Tibial nerve (tissue), 4 donors: ENCODE data around the gene TAAR6. TPM values are rescaled to one million over a fixed set of nuclear protein-coding genes. Genes with fewer than 3 reads are reported as not detected.
"Not testable (repeated sequence)": the region's sequence is repeated elsewhere in the genome, so short reads cannot be mapped to it uniquely, and the experiment has no call there.

ENCODE experiments used
- DNase-seq, 2 donors: peaks; one replicate each; pipeline ENCODE4 v3.0.0-alpha.2; 2019; ENCODE audit warnings: low spot score in 2 of 2
- H3K27ac ChIP-seq, 4 donors: fragments of 200-600 bp; sonication (generic) in 3 of 4; one replicate each; pipeline ENCODE4 v1.5.1; 2017 to 2019; ENCODE audit warnings: mild to moderate bottlenecking in 1 of 4
- H3K27me3 ChIP-seq, 2 donors: fragments of 200-600 bp; sonication (generic) in 1 of 2; one replicate each; pipeline versions ENCODE4 v1.5.1 to v1.6.0; 2017 to 2019
- H3K36me3 ChIP-seq, 3 donors: fragments of 200-600 bp; sonication (generic); one replicate each; pipeline ENCODE4 v1.5.1; 2018 to 2019
- H3K4me1 ChIP-seq, 4 donors: fragments of 200-600 bp; sonication (generic) in 3 of 4; one replicate each; pipeline ENCODE4 v1.5.1; 2017 to 2019
- H3K4me3 ChIP-seq, 4 donors: fragments of 200-600 bp; sonication (generic) in 3 of 4; one replicate each; pipeline ENCODE4 v1.5.1; 2017 to 2019; ENCODE audit warnings: mild to moderate bottlenecking in 1 of 4, moderate library complexity in 1 of 4
- H3K9me3 ChIP-seq, 4 donors: fragments of 200-600 bp; sonication (generic) in 3 of 4; one replicate each; pipeline ENCODE4 v1.5.1; 2017 to 2019
- EP300 ChIP-seq, 2 donors: sonication (generic); formaldehyde crosslinking; IDR thresholded peaks; one replicate each; pipeline ENCODE4 v1.6.1; 2017; ENCODE audit warnings: antibody characterized with exemption in 2 of 2, mild to moderate bottlenecking in 1 of 2
- POLR2A ChIP-seq, 2 donors: fragments of 450-650 bp; IDR thresholded peaks; one replicate each; pipeline ENCODE4 v1.6.1; 2017; ENCODE audit warnings: antibody characterized with exemption in 2 of 2, mild to moderate bottlenecking in 2 of 2, moderate library complexity in 2 of 2
- WGBS, 2 donors: methylation state at CpG; one replicate each; pipeline ENCODE4 v1.1.5; 2018; 5-methylcytosine and 5-hydroxymethylcytosine counted together
- total RNA-seq, 4 donors: library from RNA; depleted of rRNA; stranded (reverse); fragments of >200 nt; gene quantifications; one replicate each; pipeline ENCODE4 v1.1.0, GENCODE V29; 2016
- TF ChIP-seq, protein P1 (sequence below), 5 experiments: fragments of 200-600 bp in 3 of 5; fragments of 450-650 bp in 2 of 5; sonication (generic) in 3 of 5; IDR thresholded peaks; one replicate each; pipeline ENCODE4 v1.5.1; 2016 to 2019; ENCODE audit warnings: antibody characterized with exemption in 5 of 5, mild to moderate bottlenecking in 3 of 5, moderate library complexity in 2 of 5

TAAR6 gene
- total RNA-seq, 4 donors from 2014 or later, result not detected

DNA sequence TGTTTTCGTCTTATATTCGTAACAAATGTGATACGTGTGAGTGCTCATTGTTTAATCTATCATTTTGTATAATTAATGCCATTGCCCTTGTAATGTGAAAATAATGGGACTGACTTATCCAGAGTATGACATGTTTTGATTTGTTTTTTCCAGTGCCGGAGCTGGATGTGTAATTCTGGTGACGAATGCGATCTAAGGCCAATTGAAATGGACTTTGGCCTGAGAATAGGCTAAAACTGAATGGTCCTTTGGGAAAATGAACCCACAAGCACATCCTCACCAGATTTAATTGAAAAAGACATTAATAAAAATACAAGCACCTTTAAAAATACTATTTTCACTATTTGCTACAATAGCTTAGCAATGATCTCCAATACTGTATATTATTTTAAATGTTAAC lies 26.1 kb downstream of the TAAR6 start:
- 66 to 76% methylated on average over 6 of the region's 6 CpGs for WGBS, 2 donors
- H3K27me3 ChIP-seq, result no peaks in the 10 kb centered on the region
- no peaks in the 10 kb centered on the region for H3K9me3 ChIP-seq
- H3K36me3 ChIP-seq, result no peaks in the 10 kb centered on the region
- no peaks in the 10 kb centered on the region for H3K4me1 ChIP-seq
- H3K4me3 ChIP-seq, result no peak overlapping the region
- TF ChIP-seq EP300 (IDR thresholded peaks at IDR 0.05) (no peak), POLR2A (IDR thresholded peaks at IDR 0.05) (no peak)
- TF ChIP-seq, protein P1, sequence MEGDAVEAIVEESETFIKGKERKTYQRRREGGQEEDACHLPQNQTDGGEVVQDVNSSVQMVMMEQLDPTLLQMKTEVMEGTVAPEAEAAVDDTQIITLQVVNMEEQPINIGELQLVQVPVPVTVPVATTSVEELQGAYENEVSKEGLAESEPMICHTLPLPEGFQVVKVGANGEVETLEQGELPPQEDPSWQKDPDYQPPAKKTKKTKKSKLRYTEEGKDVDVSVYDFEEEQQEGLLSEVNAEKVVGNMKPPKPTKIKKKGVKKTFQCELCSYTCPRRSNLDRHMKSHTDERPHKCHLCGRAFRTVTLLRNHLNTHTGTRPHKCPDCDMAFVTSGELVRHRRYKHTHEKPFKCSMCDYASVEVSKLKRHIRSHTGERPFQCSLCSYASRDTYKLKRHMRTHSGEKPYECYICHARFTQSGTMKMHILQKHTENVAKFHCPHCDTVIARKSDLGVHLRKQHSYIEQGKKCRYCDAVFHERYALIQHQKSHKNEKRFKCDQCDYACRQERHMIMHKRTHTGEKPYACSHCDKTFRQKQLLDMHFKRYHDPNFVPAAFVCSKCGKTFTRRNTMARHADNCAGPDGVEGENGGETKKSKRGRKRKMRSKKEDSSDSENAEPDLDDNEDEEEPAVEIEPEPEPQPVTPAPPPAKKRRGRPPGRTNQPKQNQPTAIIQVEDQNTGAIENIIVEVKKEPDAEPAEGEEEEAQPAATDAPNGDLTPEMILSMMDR (IDR thresholded peaks at IDR 0.05), result no peak
- H3K27ac ChIP-seq, result no peak overlapping the region
- DNase-seq, result no peak

DNA sequence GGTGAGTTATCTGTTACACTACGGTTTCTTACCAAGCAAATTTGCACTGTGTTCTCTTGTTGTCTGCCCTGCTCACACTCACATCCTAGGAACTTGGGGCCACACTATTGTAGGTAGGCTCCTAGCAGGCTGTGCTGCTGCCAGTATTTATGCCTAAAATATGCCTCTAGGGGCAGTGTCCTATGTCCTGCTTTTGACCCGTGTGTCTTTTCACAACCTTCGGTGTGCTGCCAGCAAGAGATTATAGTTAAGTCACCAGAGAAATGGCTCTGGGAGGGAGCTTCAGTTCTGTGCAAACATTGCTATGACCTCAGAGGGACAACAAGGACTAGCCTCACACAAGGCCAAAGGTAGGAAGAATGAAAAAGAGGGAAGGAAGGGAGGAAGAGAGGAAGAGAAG lies 28.4 kb downstream of the TAAR6 start:
- Histone ChIP-seq H3K27ac (no peak overlapping the region), H3K27me3 (no peaks in the 10 kb centered on the region), H3K4me3 (no peak overlapping the region), H3K4me1 (no peaks in the 10 kb centered on the region), H3K36me3 (no peaks in the 10 kb centered on the region), H3K9me3 (no peaks in the 10 kb centered on the region)
- DNase-seq, result no peak
- 36 to 52% methylated on average over 3 of the region's 3 CpGs for WGBS, 2 donors
- TF ChIP-seq, protein P1 (IDR thresholded peaks at IDR 0.05), result no peak
- TF ChIP-seq POLR2A (IDR thresholded peaks at IDR 0.05) (no peak), EP300 (IDR thresholded peaks at IDR 0.05) (no peak)

DNA sequence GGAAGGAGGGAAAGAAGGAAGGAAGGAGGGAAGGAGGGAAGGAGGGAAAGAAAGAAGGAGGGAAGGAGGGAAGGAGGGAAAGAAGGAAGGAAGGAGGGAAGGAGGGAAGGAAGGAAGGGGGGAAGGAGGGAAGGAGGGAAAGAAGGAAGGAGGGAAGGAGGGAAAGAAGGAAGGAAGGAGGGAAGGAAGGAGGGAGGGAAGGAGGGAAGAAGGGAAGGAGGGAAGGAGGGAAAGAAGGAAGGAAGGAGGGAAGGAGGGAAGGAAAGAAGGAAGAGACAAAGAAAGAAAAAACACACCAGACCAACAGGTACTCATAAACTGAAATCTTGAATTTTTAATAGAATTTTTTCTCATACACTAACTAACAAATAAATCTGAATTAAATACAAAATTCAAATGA lies 30.8 kb downstream of the TAAR6 start:
- H3K36me3 ChIP-seq, H3K9me3 ChIP-seq, H3K4me3 ChIP-seq, H3K27me3 ChIP-seq, H3K27ac ChIP-seq, DNase-seq, H3K4me1 ChIP-seq: not testable (repeated sequence)

DNA sequence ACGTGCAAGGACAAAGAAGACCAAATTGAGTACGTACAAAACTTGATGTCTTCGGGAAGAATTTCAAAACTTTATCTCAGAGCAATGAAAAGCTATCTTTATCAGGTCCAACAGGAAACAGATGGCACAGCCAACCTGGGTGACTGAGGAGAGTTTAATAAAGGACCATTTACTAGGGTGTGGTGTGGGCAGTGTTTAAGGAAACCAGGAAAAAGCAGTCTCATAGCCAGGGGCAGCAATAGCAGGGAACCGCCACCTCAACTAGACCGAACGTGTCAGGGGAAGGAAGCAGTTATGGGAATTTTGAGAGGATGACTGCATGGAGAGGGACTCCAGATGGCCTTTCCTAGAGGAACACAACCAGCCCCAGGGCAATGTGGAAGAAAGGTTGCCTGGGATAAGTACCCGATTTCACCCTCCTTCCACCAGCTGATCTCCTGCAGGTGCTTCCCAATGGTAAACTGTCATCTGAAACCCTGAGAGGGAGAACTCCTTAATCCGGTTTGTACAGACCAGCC lies 34.6 kb downstream of the TAAR6 start:
- Histone ChIP-seq H3K4me3 (no peak overlapping the region), H3K36me3 (no peaks in the 10 kb centered on the region), H3K4me1 (no peaks in the 10 kb centered on the region), H3K27ac (no peak overlapping the region), H3K9me3 (no peaks in the 10 kb centered on the region), H3K27me3 (no peaks in the 10 kb centered on the region)
- no peak for DNase-seq
- 85 to 86% methylated on average over 8 of the region's 8 CpGs for WGBS, 2 donors
- TF ChIP-seq, protein P1 (IDR thresholded peaks at IDR 0.05), result no peak
- TF ChIP-seq POLR2A (IDR thresholded peaks at IDR 0.05) (no peak), EP300 (IDR thresholded peaks at IDR 0.05) (no peak)

DNA sequence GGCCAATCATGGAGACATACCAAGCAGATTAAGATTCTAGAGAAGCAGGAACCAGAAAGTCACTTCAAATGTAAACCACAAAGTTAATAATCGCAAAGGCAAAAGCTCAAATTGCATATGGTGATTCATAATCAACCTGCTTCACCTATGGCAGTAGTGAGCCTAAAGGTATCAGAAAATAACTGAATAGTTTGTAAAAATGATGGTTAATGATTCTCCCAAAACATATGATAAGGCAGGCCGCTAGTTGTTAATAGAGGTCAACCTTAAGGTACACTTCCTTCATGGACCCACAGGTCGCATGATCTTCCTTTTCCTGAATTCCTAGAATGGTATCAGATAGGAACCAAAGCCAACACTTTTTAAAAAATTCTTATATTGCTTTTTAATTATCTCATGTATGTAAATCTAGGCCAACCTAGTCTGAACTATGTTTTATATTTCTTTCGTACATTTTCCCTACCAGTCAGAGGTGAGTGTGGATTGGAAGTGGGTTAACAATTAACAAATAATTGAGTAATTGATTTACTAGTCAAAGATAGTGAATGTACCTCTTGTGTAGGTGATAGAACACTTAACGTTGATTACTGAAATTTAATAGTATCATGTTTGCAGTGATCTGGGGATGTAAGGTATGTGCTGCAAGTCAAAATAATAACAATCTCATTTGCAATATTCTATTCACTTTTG lies 37.6 kb downstream of the TAAR6 start:
- TF ChIP-seq POLR2A (IDR thresholded peaks at IDR 0.05), result no peak
- TF ChIP-seq, protein P1 (IDR thresholded peaks at IDR 0.05), result no peak
- no peak for TF ChIP-seq EP300 (IDR thresholded peaks at IDR 0.05)
- DNase-seq, result no peak
- H3K9me3 ChIP-seq, result no peaks in the 10 kb centered on the region
- H3K36me3 ChIP-seq, result no peaks in the 10 kb centered on the region
- H3K4me1 ChIP-seq, result no peaks in the 10 kb centered on the region
- H3K27ac ChIP-seq, result no peak overlapping the region
- 89 to 93% methylated on average over 5 of the region's 5 CpGs for WGBS, 2 donors
- no peak overlapping the region for H3K4me3 ChIP-seq
- no peaks in the 10 kb centered on the region for H3K27me3 ChIP-seq
